Testis (tissue), 2 donors: Measurements from ENCODE around the gene BAG5.

Experiments used
- POLR2A ChIP-seq: fragments of 450-650 bp; IDR thresholded peaks from one replicate; pipeline ENCODE4 v1.6.1; 2017; ENCODE audit warnings: antibody characterized with exemption, mild to moderate bottlenecking, moderate library complexity
- TF ChIP-seq, protein P1 (sequence below), 3 experiments: fragments of 450-650 bp in 2 of 3; fragments of 200-600 bp in 1 of 3; sonication (generic) in 1 of 3; IDR thresholded peaks; one replicate each; pipeline ENCODE4 v1.5.1; 2016 to 2019; ENCODE audit warnings: antibody characterized with exemption in 3 of 3, mild to moderate bottlenecking in 2 of 3, moderate library complexity in 1 of 3

DNA sequence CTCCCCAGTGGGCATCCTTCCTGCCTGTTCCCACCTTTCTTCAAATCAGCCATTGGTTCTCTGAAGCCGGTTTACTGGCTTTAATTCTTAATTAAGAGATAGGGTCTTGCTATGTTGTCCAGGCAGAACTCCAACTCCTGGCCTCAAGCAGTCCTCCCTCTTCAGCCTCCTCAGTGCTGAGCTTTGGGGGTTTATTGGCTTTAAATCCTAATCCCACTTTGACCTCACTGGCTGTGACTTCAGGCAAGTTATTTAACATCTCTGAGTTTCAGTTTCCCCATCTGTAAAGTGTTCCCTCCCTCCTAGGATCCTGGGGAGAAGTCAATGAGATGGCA, 35.6 kb downstream of the BAG5 start:
- no peak for TF ChIP-seq POLR2A
- TF ChIP-seq, protein P1, sequence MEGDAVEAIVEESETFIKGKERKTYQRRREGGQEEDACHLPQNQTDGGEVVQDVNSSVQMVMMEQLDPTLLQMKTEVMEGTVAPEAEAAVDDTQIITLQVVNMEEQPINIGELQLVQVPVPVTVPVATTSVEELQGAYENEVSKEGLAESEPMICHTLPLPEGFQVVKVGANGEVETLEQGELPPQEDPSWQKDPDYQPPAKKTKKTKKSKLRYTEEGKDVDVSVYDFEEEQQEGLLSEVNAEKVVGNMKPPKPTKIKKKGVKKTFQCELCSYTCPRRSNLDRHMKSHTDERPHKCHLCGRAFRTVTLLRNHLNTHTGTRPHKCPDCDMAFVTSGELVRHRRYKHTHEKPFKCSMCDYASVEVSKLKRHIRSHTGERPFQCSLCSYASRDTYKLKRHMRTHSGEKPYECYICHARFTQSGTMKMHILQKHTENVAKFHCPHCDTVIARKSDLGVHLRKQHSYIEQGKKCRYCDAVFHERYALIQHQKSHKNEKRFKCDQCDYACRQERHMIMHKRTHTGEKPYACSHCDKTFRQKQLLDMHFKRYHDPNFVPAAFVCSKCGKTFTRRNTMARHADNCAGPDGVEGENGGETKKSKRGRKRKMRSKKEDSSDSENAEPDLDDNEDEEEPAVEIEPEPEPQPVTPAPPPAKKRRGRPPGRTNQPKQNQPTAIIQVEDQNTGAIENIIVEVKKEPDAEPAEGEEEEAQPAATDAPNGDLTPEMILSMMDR (IDR thresholded peaks at IDR 0.05) = no peak
